HS-27A (cell line): ENCODE data around the gene DMC1.

ENCODE experiments used
- DNase-seq: peaks from one replicate; pipeline ENCODE4 v3.0.0-alpha.2; 2012; ENCODE audit warnings: low read depth, missing footprints

Gene DMC1

DNA sequence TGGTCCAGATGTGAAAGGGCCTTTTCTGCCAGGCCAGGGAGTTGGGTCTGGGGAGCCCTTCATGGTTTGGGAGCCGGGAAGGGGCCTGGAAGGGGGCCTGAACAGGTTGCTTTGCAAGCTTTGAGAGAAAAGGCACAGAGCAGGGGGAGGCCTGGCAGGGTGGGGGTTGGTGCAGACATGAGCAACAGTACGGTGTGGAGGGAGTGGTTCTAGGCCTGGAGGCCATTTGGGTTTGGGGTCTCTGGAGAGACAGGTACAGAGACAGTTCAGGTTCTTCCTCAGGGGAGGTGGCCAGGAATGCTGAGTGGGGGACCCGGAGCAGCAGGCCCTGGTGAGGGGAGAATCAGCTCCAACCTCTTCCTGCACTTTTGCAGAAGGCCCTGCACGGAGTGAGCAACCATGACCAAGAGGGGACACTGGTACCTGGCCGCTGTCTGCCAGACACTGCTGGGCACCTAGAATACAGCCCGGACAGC is 100.6 kb downstream of the DMC1 start:
- DNase-seq, result no peak
